H4 (cell line): ENCODE data around the gene SIL1. TPM values are rescaled to one million over a fixed set of nuclear protein-coding genes. Genes with fewer than 3 reads are reported as not detected.
"Not testable (repeated sequence)": the region's sequence is repeated elsewhere in the genome, so short reads cannot be mapped to it uniquely, and the experiment has no call there.

Experiments
- DNase-seq: peaks from one replicate; pipeline ENCODE4 v3.0.0-alpha.2; 2015; ENCODE audit warnings: low spot score
- total RNA-seq: library from RNA; depleted of rRNA; stranded (reverse); fragments of >200 nt; shearing (Covaris generic); gene quantifications from 2 replicates; pipeline ENCODE4 v1.2.3, GENCODE V29; 2014

The SIL1 gene
- total RNA-seq, 1 experiment from 2014 or later, result 50.9 TPM

DNA sequence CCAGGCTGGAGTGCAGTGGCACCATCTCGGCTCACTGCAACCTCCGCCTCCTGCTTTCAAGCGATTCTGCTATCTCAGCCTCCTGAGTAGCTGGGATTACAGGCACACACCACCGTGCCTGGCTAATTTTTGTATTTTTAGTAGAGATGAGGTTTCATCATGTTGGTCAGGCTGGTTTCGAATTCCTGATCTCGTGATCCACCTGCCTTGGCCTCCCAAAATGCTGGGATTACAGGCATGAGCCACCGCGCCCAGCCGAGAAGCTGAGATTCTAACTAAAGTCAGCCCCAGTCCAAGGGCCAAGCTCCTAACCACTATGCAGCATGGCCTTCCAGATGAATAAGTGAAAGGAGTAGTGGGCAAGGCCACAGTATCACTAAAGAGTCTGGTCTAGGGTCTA lies 20.9 kb downstream of the SIL1 start:
- not testable (repeated sequence) for DNase-seq

DNA sequence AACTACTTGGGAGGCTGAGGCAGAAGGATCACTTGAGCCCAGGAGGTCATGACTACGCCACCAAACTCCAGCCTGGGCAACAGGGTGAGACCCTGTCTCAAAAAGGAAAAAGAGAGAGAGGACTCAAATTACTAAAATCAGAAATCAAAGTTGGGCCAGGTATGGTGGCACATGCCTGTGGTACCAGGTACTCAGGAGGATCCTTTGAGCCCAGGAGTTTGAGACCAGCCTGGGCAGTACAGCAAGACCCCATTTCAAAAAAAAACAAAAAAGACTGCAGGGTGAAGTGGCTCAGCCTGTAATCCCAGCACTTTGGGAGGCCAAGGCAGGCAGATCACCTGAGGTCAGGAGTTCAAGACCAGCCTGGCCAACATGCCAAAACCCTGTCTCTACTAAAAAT lies 23.8 kb downstream of the SIL1 start:
- DNase-seq, result not testable (repeated sequence)

- no peak for DNase-seq
Measured at GRCh38 chr5:139171779-139172404, 26.3 kb downstream of the SIL1 start.

DNA sequence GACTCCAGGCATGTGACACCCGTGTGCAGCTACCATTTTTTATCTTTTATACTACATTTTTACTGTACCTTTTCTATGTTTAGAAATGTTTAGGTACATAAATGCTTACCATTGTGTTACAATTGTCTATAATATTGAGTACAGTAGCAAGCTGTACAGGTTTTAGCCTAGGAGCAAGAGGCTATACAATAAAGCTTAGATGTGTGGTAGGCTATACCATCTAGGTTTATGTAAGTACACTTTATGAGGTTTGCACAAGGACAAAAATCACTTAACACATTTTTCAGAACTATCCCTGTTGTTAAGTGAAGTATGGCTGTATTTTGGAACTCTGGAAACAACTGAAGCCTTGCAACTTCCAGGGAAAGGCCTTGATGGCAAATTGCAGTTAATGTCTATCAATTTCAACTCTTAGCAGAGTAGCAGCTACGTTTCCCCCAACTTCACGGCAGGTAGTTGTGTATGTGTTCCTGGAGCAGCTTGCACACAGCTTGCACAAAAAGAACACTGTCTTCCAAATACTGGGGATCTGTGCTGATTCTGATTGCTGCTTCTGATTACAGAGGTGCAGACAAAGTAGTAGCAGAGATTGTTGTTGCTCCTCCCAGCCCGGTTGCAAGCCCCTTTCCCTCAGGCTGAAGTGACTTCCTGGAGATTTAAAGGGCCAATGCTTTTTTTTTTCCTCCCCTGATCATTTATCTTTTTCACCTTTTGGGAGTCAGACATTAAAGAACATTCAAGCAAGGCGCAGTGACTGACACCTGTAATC lies 30.0 kb downstream of the SIL1 start:
- no peak for DNase-seq

DNA sequence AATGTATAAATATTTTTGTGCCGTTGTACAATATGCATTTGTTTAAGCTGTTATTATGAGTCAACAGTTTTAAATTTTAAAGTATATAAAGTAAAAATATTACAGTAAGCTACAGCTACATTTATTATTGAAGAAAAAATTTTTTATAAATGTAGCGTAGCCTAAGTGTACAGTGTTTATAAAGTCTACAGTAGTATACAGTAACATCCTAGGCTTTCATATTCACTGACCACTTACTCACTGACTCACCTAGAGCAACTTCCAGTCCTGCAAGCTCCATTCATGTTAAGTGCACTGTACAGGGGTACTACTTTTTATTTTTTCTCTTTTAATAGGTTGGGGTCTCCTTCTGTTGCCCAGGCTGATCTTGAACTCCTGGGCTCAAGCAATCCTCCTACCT lies 30.6 kb downstream of the SIL1 start:
- DNase-seq, result no peak

- DNase-seq, result no peak
Measured at GRCh38 chr5:139167063-139167462, 31.1 kb downstream of the SIL1 start.

- DNase-seq, result not testable (repeated sequence)
Measured at GRCh38 chr5:139164897-139165296, 33.3 kb downstream of the SIL1 start.

- no peak for DNase-seq
Measured at GRCh38 chr5:139164020-139164419, 34.1 kb downstream of the SIL1 start.

DNA sequence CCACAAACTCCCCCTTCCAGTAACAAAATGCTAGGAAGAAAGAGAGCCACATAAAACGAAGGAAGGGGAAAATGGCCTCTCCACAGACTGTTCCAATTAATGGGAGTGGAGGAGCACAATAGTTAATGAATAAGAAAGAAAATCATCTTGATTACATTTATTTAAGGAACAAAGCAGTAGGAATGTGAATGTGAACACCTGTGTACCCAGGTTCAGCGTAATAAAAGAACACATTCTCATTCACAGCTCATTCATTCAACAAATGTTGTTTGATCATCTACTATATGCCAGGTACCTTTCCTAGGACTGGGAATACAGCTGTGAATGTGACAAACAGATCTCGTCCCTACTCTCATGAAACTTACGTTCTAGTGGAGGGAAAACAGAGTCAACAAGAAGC lies 35.7 kb downstream of the SIL1 start:
- no peak for DNase-seq

DNA sequence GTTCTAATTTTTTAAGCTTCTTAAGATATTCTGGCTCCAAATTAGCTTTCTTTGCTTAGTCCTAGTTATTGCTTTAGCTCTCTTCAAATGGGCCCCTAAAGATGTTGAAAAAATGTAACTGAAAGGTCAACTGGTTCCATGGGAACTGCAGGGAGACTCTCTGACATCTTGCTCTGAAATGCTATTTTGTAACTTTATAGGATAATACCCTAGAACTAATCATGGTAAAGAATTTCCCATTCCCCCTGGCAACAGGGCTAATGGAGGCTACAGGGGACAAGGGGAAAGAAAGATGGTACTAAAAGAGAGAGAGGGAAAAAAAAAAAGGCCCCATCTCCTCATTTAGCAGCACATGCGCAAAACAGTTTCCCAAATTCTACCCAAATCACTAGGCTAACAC lies 39.4 kb downstream of the SIL1 start:
- DNase-seq, result no peak

GRCh38 chr5:139157556-139157955 lies 40.6 kb downstream of the SIL1 start:
- DNase-seq, result no peak

- no peak for DNase-seq
Measured at GRCh38 chr5:139156814-139157213, 41.4 kb downstream of the SIL1 start.

GRCh38 chr5:139155333-139155732 lies 42.8 kb downstream of the SIL1 start:
- no peak for DNase-seq

DNA sequence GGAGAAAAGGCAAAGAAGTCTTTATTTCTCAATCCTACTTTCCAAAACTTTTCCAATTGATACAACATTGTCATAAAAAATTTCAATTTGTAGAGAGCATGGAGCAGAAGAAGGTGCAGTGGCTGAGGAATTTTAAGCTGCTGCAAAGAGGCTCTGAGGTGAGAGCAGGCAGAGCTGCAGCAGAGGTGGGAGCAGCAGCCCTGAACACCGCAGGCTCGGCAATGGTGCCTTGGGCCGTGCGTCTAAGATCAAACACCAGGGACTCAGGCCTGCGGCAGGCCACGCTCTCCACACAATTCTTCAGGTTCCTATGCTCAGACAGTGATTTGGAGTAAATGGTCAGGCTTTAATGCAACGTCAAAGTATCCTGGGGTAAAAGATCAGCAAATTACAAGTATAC lies 46.3 kb downstream of the SIL1 start:
- DNase-seq, result no peak

- no peak for DNase-seq
Measured at GRCh38 chr5:139150367-139150999, 47.7 kb downstream of the SIL1 start.

DNA sequence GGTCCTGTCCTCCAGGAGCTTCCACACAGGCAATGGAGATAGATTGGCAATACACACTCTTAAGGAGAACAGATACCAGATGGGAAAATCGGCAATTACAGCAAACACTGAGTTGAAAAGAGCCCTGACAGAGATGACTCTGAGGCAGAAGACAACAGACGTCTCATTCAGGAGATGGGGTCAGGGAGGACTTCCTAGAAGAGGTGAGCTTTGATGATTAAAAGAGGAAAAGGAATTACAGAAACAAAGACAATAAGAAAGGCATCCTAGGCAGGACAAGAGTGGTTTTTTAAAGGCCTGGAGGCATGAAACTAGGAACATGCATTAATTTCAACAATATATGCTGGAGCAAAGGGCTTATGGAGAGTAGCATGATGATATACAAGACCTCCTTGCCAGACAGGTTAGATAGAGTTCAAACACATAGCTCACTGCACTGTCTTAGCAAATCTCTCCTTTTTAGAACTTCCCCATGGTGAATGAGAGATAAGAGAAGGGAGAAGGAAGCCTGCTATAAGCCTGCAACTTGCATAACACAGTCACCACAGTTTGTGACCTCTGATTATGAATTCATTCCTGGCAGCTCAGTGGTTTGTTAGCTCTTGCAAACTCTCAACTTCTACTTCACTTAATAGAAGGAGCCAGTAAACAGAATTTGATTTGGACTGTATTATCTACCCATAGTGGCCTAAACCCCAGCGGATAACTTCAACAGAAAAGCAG lies 48.5 kb downstream of the SIL1 start:
- DNase-seq, result no peak

- no peak for DNase-seq
Measured at GRCh38 chr5:139148986-139149385, 49.2 kb downstream of the SIL1 start.

GRCh38 chr5:139148306-139148705 lies 49.9 kb downstream of the SIL1 start:
- DNase-seq, result no peak

- peak; percentile 60 for DNase-seq
Measured at GRCh38 chr5:139147483-139148087, 50.6 kb downstream of the SIL1 start.

DNA sequence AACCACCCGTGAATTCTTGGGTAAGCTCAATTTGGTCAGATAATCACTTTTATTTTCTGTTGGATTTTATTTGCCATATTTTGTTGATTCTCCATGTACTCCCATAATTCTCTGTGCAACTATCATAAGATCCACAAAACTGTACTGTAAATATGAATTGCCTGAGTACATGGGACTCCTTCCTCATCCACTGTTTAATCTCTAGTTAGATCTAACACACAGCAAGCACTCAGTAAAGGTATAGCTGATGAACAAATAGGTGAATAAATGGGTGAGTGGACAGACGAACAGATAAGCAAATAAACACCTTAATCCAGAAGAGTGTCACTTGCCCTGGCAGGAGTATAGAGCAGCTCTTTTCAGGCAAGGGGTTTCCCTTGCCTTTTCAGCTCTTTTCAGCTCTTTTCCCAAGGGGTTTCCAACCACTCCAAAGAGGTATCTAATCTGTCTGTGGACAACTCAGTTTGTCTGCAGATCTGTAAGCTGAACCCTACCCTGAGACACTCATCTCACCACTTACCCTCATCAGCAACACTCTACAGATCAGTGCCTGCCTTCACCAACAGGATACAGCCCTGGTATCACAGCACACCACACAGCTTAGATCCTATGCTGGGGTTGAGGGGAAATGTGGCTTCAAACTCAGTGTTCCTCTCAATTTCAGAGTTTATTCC lies 51.2 kb downstream of the SIL1 start:
- no peak for DNase-seq

DNA sequence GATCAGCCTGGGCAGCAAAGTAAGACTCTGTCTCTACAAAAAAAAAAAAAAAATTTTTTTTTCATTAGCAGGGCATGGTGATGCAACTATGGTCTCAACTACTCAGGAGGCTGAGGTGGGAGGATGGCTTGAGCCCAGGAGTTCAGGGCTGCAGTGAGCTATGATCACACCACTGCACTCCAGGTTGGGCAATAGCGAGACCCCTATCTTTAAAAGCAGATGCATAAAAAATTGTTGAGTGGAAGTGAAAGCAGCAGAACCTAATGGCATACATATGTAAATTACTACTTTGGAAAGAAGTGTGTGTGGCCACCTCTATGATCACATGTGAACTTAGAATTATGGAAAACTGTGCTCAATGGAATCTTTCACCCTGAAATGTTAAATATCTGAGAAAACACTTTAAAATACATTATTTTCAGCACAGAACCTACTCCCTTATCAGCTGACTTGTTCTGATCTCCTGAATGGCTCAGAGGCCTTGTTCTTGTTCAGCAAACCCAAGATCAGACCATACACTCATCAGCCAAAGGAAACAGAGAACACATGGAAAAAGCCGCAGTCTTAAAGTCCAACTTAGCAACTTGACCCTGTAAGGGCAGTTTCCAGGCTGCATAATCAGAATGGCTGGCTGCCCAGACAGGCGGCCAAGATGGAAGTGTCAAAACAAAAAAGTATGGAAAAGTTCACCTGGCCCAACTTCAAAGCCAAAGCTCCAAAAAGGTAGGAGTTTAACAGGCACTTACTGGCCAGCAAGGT lies 56.5 kb downstream of the SIL1 start:
- DNase-seq, result no peak
